PC-9 (cell line): ENCODE results near the gene GPT2. TPM values are rescaled to one million over a fixed set of nuclear protein-coding genes. Genes with fewer than 3 reads are reported as not detected.

Experiments used
- BruUV-seq: library from RNA; stranded (reverse); fragments of 400-500 nt; replicated peaks from 2 replicates; lab custom pipeline; 2021; lab: Mats Ljungman, UMichigan
- CTCF ChIA-PET: fragments of 300-600 bp; sonication (Branson Sonifier 250); formaldehyde crosslinking; loops from one replicate; lab custom pipeline; 2022; ENCODE audit warnings: antibody characterized with exemption; lab: Charles Lee
- POLR2A ChIA-PET: fragments of 300-600 bp; sonication (Branson Sonifier 250); formaldehyde crosslinking; loops from one replicate; lab custom pipeline; 2022; ENCODE audit warnings: antibody characterized with exemption; ENCODE audit not compliant: unreplicated experiment; lab: Charles Lee
- DNase-seq, 2 experiments: peaks; one replicate each; pipeline versions ENCODE4 v3.0.0 to v3.0.0-alpha.2; 2015 to 2022; ENCODE audit warnings: mixed read lengths in 1 of 2
- H2AFZ ChIP-seq: fragments of 200-600 bp; sonication (generic); 2 replicates; pipeline ENCODE4 v1.8.1; 2017; ENCODE audit warnings: antibody characterized with exemption
- H3F3A ChIP-seq: fragments of 200-600 bp; sonication (generic); 2 replicates; pipeline ENCODE4 v1.8.1; 2017; ENCODE audit warnings: antibody characterized with exemption, mild to moderate bottlenecking, low read depth; ENCODE audit not compliant: insufficient read depth
- H3K27ac ChIP-seq: fragments of 200-600 bp; sonication (generic); 2 replicates; pipeline ENCODE4 v1.6.1; 2016; ENCODE audit warnings: mixed run types
- H3K27me3 ChIP-seq: fragments of 200-600 bp; sonication (generic); 2 replicates; pipeline ENCODE4 v1.6.1; 2016; ENCODE audit warnings: low read depth, mixed run types; ENCODE audit not compliant: insufficient read depth
- H3K36me3 ChIP-seq: fragments of 200-600 bp; sonication (generic); 2 replicates; pipeline ENCODE4 v1.6.1; 2016; ENCODE audit warnings: low read depth, mixed run types
- H3K4me1 ChIP-seq: fragments of 200-600 bp; sonication (generic); replicated peaks from 2 replicates; pipeline ENCODE4 v1.6.1; 2016; ENCODE audit warnings: mixed run types; ENCODE audit not compliant: insufficient read depth
- H3K4me2 ChIP-seq: fragments of 200-600 bp; sonication (generic); 2 replicates; pipeline ENCODE4 v1.6.1; 2017; ENCODE audit warnings: mixed run types
- H3K4me3 ChIP-seq: fragments of 200-600 bp; sonication (generic); 2 replicates; pipeline ENCODE4 v1.6.1; 2016; ENCODE audit warnings: mixed run types
- H3K79me2 ChIP-seq: fragments of 200-600 bp; sonication (generic); 2 replicates; pipeline ENCODE4 v1.6.1; 2017; ENCODE audit warnings: low read depth, mixed run types
- H3K9me2 ChIP-seq: fragments of 200-600 bp; sonication (generic); 2 replicates; pipeline ENCODE4 v1.8.1; 2017; ENCODE audit warnings: mild to moderate bottlenecking; ENCODE audit not compliant: insufficient read depth
- H3K9me3 ChIP-seq: fragments of 200-600 bp; sonication (generic); 2 replicates; pipeline ENCODE4 v1.8.1; 2016; ENCODE audit warnings: low read depth; ENCODE audit not compliant: insufficient read depth
- H4K20me1 ChIP-seq: fragments of 200-600 bp; sonication (generic); 2 replicates; pipeline ENCODE4 v1.8.1; 2017; ENCODE audit not compliant: insufficient read depth
- CTCF ChIP-seq: fragments of 200-600 bp; sonication (generic); conservative IDR thresholded peaks from 2 replicates; pipeline ENCODE4 v1.6.1; 2017; ENCODE audit warnings: mixed run types, antibody characterized with exemption, mild to moderate bottlenecking, moderate library complexity
- EZH2 ChIP-seq: fragments of 200-600 bp; sonication (generic); IDR thresholded peaks from 2 replicates; pipeline ENCODE4 v1.8.0; 2017; ENCODE audit warnings: antibody characterized with exemption, low read depth
- intact Hi-C: fragments of 100-400 bp; cut with micrococcal nuclease; formaldehyde crosslinking; loops from one replicate; pipeline ENCODE4 v1.10.0; 2022; ENCODE audit not compliant: unreplicated experiment
- total RNA-seq: library from RNA; stranded (reverse); gene quantifications from 2 replicates; pipeline ENCODE4 v1.2.3, GENCODE V29; 2021

Gene GPT2
- total RNA-seq, 1 experiment from 2014 or later, result 67.2 TPM

GRCh38 chr16:46854846-46855245 is 29.3 kb upstream of the GPT2 start:
- no peaks in the 10 kb centered on the region for H3K79me2 ChIP-seq
- H3K4me2 ChIP-seq, result no peak overlapping the region
- ChIA-PET POLR2A (no interaction called here), CTCF (interaction anchor here (0.9 to 1.6 kb wide), 3 partner anchors 49 to 195 kb away, joined by 3 to 26 read pairs (median 3); no protein-coding TSS in a partner anchor)
- no peaks in the 10 kb centered on the region for H4K20me1 ChIP-seq
- no peaks in the 10 kb centered on the region for H3K9me2 ChIP-seq
- H3K4me1 ChIP-seq, result peaks cover 11% of the 10 kb centered on the region
- DNase-seq, result no peak
- no peak overlapping the region for H3K27ac ChIP-seq
- no peak overlapping the region for H3K4me3 ChIP-seq
- TF ChIP-seq CTCF (no peak), EZH2 (no peak)
- H2AFZ ChIP-seq, result no peak overlapping the region
- no peaks in the 10 kb centered on the region for H3K9me3 ChIP-seq
- BruUV-seq, result no TSS peak
- H3K27me3 ChIP-seq, result no peaks in the 10 kb centered on the region
- intact Hi-C loops, result loop anchor here (1.0 to 10.0 kb wide), 3 partner anchors 54 to 1310 kb away; no protein-coding TSS in a partner anchor
- peaks cover 17% of the 10 kb centered on the region; the same call in 1 of the 2 replicates for H3F3A ChIP-seq
- H3K36me3 ChIP-seq, result no peaks in the 10 kb centered on the region

GRCh38 chr16:46855389-46855788 is 28.8 kb upstream of the GPT2 start:
- H3F3A ChIP-seq, result peaks cover 23% of the 10 kb centered on the region; the same call in 1 of the 2 replicates
- H4K20me1 ChIP-seq, result no peaks in the 10 kb centered on the region
- no TSS peak for BruUV-seq
- no peak overlapping the region for H3K27ac ChIP-seq
- DNase-seq, result no peak
- ChIA-PET POLR2A (no interaction called here), CTCF (no interaction called here)
- no peak overlapping the region for H3K4me3 ChIP-seq
- no peaks in the 10 kb centered on the region for H3K79me2 ChIP-seq
- no peaks in the 10 kb centered on the region for H3K27me3 ChIP-seq
- peaks cover 15% of the 10 kb centered on the region for H3K4me1 ChIP-seq
- H3K9me2 ChIP-seq, result no peaks in the 10 kb centered on the region
- intact Hi-C loops, result loop anchor here (10.0 kb wide), 1 partner anchor 1309 kb away; no protein-coding TSS in a partner anchor
- H3K4me2 ChIP-seq, result no peak overlapping the region
- H2AFZ ChIP-seq, result no peak overlapping the region
- H3K36me3 ChIP-seq, result no peaks in the 10 kb centered on the region
- TF ChIP-seq CTCF (no peak), EZH2 (no peak)
- no peaks in the 10 kb centered on the region for H3K9me3 ChIP-seq

- H3K79me2 ChIP-seq, result no peaks in the 10 kb centered on the region
- H2AFZ ChIP-seq, result no peak overlapping the region
- no peaks in the 10 kb centered on the region for H3K27me3 ChIP-seq
- no peak for DNase-seq
- CTCF ChIA-PET, result no interaction called here
- H3F3A ChIP-seq, result peaks cover 26% of the 10 kb centered on the region; the same call in 1 of the 2 replicates
- TF ChIP-seq EZH2 (no peak), CTCF (peak; percentile 48)
- H3K4me2 ChIP-seq, result no peak overlapping the region
- POLR2A ChIA-PET, result interaction anchor here (0.7 kb wide), 1 partner anchor 865 kb away, joined by 4 read pairs; no protein-coding TSS in a partner anchor
- H3K4me1 ChIP-seq, result peaks cover 13% of the 10 kb centered on the region
- no peaks in the 10 kb centered on the region for H3K9me3 ChIP-seq
- no peak overlapping the region for H3K4me3 ChIP-seq
- H3K36me3 ChIP-seq, result no peaks in the 10 kb centered on the region
- no TSS peak for BruUV-seq
- no peak overlapping the region for H3K27ac ChIP-seq
- no peaks in the 10 kb centered on the region for H3K9me2 ChIP-seq
- H4K20me1 ChIP-seq, result no peaks in the 10 kb centered on the region
- intact Hi-C loops, result loop anchor here (10.0 kb wide), 1 partner anchor 1307 kb away; no protein-coding TSS in a partner anchor
Measured at GRCh38 chr16:46857368-46857945, 26.7 kb upstream of the GPT2 start.
